GM19238 (cell line): Measurements from ENCODE around the gene SETX.
A peak's percentile ranks its signal among the peaks of the same experiment; 100 is the strongest.

ENCODE experiments used
- DNase-seq: peaks from one replicate; pipeline ENCODE4 v3.0.0; 2011; ENCODE audit warnings: low spot score; ENCODE audit not compliant: insufficient read length

SETX gene

DNA sequence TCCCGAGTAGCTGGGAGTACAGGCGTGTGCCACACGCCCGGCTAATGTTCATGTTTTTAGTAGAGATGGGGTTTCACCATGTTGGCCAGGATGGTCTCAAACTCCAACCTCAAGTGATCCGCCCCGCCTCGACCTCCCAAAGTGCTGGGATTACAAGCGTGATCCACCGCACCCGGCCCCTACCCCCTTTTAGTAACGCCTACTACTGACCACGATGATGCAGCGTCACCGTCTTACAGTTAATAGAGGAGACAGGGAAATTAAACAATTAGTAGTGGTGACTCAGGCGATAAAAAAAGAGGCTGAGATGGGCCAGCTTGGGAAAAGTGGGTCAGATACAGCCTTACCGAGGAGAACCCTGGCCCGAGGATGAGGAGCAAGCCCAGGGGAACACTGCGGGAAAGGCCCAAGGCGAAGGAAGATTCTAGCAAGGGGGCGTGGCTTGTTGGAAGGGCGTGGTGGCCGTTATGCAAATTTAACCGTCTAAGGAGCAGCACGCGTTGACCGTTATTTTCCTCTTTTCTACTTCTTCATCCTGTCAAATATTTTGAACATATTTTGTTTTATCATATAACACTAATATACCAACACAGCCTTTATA is 1.6 kb upstream of the SETX start:
- DNase-seq: no peak

DNA sequence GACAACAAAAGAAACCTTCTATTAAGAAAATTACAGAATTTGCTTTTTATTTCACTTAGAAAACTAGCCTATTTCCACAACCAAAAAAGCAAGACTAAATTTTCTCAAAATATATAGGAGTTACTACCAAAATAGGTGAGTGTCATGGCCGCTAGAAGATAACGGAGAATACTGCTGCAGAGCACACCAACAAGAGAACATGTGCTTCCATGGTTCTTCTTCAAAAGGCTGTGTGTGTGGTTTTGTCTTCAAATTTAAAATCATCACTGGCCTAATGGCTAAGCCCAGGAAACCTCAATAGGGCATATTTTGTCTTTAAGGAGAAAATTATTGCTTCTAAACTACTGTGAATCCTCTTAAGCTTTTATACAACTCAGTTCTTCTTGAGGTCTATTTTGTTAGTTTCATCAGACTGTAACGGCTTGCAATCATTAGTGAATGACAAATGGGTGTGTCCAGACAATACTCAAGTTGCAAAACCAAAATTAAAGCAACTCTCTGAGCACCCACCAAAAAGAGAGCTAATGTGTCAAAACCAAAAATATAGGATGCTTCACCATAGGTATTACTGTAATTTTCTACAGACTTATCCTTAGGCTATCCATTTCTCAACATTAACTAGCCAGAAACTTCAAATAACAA is 3.3 kb downstream of the SETX start:
- no peak for DNase-seq

DNA sequence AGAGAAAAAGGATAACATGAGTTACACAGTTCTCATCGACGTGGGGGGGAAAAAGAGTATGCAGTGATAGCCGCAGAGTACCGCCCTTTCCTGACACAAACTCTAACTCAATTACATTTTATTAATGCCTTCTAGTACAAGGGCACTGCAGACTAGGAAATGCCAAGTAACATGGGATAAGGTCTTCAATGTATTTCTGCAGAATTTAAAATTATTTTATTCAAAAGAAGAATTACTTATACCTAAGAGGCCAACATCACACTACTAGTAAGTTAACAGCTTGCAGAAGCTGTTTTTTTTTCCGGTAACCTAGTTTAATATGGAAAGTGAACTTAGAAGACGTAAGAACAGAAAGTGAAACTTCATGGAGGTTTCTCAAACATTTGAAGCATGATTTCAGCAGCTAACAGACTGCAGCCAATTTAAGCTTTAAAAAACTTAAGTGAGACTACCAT is 3.9 kb downstream of the SETX start:
- peak; percentile 32 for DNase-seq

DNA sequence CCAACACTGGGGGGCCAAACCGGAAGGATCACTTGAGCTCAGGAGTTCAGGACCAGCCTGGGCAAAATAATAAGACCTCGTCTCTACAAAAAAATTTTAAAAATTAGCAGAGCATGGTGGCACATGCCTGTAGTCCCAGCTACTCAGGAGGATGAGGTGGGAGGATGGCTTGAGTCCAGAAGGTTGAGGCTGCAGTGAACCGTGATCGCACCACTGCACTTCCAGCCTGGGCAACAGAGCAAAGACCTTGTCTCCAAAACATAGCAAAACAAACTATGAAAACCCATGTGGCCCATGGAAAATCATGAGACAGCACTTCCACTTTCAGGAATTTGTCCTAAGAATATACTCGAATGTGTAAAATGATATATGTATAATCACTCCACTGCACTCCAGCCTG is 6.1 kb downstream of the SETX start:
- no peak for DNase-seq

DNA sequence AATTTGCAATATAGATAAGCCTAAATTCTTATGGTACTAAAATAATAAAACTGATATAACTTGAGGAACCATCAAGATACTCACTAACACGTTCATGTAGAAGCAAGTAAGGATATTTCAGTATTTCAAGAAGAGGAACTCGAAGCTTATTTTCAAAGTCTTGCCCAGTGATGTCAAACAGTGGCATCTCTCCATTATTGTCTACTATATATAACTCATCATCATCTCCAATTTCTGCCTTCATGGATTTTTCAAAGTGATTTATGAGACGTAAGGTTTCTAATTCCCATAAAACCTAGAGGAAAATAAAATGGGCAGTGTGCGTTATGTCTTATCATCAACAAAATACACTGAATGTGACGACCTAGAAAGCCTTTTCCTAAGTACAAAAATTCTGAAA is 8.6 kb downstream of the SETX start:
- DNase-seq: no peak

DNA sequence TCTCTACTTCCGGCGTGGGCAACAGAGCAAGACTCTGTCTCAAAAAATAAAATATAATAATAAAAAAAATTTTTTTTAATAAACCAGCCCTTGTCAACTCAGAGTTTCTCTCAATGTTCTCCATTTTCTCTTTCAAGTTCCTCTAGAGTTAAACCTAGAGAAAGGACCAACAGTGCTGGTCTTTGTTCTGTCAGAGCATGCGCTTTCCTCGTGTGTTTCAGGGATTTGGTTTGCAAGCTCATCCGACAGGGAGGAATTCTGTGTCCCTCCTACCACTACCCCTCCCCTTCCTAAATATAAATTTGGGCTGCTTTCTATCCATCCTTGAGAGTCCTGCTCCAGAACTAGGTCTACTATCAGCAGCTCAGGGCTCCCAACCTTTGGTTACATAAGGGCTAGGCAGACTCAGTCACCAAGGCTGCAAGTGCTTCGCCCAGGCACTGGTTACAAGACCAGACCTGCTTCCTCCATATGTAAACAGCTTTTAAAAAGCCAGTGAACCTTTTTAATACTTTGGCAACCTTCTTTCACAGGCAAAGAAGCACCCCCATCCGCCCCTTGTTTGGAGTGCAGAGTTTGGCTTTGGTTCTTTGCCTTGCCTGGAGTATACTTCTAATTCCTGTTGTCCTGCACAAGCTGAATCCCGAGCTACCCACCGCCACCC is 13.5 kb downstream of the SETX start:
- DNase-seq: no peak

DNA sequence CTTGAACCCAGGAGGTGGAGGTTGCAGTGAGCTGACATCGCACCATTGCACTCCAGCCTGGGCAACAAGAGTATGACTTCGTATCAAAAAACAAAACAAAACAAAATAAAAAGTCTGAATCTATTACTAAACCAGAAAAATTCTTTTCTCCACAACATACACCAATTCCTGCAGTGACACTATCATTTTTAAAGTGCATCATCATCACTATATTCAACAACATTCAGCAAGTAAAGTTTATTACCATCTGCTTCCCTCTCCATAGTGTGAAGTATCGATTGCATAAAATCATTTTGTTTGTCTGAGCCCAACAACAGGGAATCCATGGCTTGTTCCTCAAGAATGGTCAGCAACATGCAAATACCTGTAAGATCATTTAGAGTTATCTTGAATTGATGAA is 20.4 kb downstream of the SETX start:
- no peak for DNase-seq

DNA sequence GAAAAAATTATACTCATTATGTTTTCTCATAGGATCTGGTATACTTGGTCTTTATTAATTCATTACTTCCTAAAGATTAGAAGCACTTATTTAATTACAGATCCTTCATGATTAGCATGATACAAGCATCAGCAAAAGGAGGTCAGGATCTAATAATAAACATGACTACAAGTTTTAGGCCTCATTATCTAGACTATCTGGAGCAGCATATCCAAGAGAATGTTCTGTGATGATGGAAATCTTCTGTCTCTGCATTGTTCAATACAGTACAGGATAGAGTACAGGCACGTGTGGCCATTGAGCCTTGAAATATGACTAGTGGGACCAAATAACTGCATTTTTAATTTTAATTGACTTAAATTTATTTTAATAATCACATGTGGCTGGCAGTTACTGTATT is 21.2 kb downstream of the SETX start:
- no peak for DNase-seq

DNA sequence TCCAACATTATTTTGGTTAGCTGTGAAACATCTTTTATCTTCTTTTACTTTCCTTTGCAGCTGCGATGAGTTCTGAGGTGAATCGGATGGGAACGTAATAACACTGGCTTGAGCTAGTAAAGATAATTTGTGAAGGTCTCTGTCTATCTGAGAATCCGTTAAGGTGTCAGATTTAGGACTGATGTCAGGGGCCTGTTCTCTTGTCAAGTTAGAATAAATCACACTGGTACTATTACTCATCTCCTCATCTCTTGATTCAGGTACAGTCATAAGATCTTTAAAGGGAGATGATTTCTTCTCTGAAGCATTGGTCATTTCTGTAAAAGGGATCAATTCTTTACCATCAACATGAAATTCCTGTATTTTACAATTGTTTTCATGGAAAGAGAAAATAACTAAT is 26.2 kb downstream of the SETX start:
- no peak for DNase-seq

DNA sequence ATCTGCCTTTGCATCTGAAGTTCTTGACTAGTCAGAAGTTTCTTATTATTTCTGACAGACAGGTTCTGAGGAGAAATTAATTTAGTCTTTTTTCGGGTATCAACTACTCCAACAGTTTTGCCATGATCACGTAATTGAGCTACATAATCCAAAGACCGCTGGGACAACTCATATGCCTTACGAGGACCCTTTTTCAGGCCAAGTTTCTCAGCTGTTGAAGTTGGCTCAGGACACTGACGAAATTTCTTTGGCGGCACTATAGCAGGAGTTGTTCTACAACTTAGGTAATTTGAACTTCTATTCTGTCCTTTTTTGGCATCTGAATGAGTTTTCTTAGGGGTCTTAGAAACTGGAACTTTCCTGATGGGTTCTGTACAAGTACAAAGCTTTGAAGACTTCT is 27.2 kb downstream of the SETX start:
- no peak for DNase-seq

DNA sequence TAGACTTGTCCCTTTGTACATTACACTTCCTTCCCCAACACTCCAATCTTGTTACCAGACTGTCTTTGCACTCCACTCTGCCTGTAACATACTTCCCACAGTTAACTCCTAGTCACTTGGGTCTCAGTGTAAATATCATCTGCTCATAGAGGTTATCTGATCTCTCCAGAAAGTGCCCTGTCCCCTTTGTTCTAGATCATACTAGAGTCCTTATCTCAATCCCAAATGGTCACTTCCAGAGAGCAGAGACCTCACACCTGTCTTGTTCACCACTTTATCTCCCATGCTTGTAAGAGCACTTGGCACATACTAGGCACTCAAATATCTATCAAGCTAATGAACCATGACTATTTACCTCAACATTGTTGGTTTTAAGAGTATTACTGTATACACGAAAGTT is 30.4 kb downstream of the SETX start:
- DNase-seq: no peak

DNA sequence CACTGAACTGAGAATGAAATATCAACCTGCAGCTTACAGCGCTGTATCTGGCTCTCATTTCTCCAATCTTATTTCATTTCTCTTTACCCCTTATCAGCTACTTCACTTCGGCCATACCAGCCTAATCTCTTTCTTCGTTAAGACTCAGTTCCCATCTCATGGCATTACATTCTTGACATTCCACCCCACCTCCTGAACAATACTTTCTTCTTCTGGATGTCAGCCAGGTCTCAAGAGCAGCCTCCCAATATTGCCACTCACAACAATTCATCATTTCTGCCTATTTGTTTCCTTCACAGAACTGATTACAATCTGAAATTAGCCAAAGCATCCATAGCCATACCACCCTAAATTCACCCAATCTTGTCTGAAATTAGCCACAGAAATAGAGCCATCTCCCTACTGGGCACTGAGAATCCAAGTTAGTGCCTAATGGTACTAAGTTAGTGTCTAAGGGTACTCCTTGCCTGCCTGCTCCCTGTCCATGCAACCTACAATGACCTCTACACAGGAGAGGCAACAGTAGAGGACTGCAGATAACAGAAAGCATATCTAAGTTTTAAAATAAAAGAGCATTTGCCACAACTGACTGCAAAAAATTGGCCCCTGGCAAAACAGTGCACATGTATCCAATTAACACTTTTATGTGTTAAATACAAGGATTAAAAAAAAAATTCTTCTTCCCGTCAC is 35.2 kb downstream of the SETX start:
- no peak for DNase-seq

DNA sequence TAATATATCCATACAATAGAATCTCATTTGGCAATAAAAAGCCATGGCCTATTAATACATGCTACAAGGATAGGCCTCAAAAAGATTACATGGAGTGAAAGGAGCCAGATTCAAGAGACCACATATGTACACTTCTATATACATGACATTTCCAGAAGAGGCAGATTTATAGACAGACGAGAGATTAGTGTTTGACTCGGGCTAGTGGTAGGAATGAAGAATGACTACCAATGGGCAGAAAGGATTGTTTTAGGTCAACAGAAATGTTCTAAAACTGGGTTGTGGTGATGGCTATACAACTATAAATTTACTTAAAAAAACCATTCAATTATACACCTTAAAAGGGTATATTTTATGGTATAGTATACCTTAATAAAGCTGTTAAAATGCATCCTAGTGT is 41.9 kb downstream of the SETX start:
- DNase-seq: no peak

DNA sequence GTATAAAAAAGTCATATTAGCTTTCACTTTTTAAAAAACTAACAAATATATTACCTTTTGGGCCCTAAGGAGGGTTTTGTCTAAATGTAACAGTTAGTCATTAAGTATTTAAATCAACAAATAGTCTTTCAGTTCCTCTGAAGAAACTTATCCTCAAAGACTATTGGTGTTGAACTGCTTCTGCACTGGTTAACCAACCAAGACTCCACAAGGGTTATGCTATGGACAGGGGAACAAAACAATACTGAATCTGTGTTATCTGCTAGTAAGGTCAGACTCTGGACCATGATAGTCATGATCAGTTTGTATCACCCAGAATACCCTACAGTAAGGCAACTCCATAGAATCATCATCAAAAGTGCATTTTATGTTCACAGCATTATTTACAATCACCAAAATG is 42.4 kb downstream of the SETX start:
- no peak for DNase-seq

DNA sequence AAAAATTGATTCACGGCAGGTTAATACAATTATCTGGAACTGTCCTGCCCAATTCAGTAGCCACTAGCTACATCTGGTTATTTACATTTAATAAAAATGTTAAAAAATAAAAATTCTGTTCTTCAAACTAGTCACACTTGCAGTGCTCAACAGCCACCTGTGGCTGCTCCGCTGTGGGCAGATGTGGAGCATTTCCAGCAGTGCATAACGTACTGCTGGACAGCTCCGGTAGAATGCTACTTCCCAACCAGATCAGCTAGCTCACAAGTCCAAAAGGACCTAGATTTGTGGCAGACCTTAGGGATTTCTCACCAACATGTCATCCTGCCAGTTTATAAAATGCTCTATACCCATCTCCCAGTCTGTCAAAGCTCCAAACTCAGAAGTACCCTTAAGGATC is 42.8 kb downstream of the SETX start:
- no peak for DNase-seq

DNA sequence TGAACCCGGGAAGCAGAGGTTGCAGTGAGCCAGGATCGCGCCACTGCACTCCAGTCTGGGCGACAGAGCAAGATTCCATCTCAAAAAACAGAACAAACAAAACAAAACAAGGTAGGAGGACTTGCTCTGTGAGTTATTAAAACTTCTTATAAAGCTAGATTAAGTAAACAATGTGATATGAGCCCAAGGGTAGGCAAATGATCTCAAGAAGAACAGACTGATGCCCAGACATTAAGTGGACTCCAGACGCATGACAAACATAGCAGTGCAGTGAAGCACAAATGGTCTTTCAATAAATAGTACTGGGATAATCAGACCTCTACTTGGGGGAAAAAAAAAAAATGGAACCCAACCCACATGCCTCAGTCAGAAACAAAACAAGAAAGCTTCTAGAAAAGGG is 45.7 kb downstream of the SETX start:
- no peak for DNase-seq

DNA sequence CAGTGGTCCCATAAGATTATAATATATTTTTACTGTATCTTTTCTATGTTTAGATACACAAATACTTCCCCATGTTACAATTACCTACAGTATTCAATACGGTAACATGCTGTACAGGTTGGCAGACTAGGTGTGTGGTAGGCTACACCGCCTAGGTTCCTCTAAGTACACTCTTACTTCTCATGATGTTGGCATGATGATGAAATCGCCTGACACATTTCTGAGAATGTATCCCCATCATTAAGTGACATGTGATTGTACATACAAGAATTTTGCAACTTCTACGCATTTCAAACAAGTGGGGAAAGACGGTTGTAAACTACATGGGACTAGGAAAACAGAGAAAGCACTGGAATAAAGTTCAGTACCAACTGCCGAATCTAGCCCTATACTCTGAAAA is 53.3 kb downstream of the SETX start:
- no peak for DNase-seq

DNA sequence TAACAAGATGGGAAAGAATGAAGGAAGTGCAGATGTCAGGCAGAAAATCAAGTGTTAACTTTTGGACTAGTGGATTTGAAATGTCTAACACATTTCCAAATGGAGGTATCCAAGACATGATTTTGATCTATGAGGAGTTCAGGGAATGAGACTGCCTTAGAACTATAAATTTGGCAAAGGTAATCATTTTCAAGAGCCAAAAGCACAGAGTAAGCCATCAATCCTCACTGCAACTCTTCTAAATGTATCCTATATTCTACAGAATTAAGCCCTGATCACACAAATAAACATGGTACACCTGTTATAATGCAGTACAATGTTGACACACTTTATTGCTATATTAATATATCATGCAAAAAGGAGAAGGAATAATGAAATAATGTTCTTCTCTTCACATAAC is 55.6 kb downstream of the SETX start:
- no peak for DNase-seq

DNA sequence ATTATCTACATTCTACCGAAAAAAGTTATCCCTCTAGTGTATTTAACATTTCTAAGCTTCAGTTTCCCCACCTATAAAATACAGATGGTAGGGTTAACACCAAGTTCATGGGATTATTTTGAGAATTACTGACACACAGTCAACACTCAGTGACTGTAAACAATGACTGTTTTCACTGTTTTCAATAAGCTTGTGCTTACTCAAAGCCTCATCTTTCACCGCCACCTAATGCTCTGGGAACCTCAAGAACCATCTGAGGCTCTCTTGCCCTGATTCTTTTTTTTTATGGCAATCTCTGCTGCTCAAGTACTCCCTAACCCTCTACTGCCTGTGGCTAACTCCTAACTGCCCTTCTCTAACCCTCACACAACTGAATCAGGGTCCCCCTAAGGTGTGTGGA is 59.6 kb downstream of the SETX start:
- DNase-seq: no peak

DNA sequence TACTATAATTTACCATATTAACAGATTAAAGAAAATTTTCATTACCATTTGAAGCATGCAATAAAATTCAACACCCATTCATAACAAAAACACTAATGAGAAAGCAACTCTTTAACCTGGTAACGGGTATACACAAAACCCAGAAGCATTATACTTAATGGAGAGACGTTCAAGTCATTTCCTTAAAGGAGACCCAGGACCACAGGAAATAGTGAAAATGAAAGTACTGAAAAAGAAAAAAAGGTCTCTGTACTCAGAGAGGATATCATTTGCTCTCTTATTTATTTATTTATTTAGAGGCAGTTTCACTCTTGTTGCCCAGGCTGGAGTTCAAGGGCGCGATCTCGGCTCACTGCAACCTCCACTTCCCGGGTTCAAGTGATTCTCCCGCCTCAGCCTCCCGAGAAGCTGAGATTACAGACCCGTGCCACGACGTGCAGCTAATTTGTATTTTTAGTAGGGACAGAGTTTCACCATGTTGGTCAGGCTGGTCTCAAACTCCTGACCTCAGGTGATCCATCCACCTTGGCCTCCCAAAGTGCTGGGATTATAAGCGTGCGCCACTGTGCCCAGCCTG is 61.6 kb downstream of the SETX start:
- no peak for DNase-seq

DNA sequence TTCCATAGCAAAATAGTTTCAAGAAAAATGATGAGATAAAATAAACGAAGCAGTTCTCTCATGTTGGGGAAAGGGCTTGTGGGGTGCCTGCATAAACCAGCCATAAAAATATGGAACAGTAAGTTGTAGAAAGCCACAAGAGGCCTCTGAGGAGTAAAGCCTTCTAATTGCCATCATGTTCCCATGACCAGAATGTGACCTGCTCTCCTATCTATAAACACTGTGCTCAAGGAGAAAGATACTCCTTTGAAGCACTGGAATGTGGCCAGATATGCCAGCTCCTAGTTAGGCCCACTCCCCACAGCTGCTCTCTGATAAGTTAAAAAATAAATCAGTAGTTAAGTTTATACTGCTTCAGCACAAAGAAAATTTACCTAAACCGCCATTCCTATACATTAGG is 65.8 kb downstream of the SETX start:
- no peak for DNase-seq

DNA sequence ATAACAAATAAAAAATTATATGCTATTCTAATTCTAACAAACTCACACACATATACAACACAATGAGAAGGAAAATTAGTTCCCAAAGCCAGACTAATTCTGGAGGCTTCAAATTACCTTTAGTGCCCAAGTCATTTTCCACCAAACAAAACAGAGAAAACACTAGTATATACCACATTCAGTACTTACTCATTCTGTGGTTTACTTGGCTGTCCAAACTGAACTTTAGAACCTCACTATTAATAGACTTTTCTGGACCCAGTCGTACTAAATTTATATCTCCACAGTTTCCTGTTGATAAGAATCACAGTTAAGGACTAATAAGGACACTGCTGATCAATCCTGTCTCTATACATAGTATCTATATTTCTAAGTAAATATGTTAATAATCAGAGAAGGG is 66.4 kb downstream of the SETX start:
- no peak for DNase-seq
